IMR-90 (cell line): ENCODE results near the gene GALM. TPM values are rescaled to one million over a fixed set of nuclear protein-coding genes. Genes with fewer than 3 reads are reported as not detected.

ENCODE experiments used
- ATAC-seq: fragments of 200-7000 bp; cut with Tn5 transposase; 2 replicates; pipeline ENCODE4 v1.9.1; 2020; ENCODE audit warnings: low read depth, mild to moderate bottlenecking, moderate library complexity
- BruUV-seq: library from RNA; stranded (reverse); fragments of 400-500 nt; replicated peaks from 2 replicates; lab custom pipeline; 2021; lab: Mats Ljungman, UMichigan
- CTCF ChIA-PET: fragments of 300-600 bp; formaldehyde crosslinking; extraction: SDS; loops from one replicate; lab custom pipeline; 2021; ENCODE audit warnings: antibody characterized with exemption; lab: Yijun Ruan, JAX
- POLR2A ChIA-PET: fragments of 300-600 bp; sonication (Branson Sonifier 250); formaldehyde crosslinking; loops from one replicate; lab custom pipeline; 2022; ENCODE audit warnings: antibody characterized with exemption; ENCODE audit not compliant: unreplicated experiment; lab: Charles Lee
- DNase-seq: peaks from one replicate; pipeline ENCODE4 v3.0.0; 2013
- H2AFZ ChIP-seq: replicated peaks from 2 replicates; pipeline ENCODE3; 2013; ENCODE audit warnings: low read length, mild to moderate bottlenecking; ENCODE audit not compliant: poor library complexity
- H2AK5ac ChIP-seq: 2 replicates; pipeline ENCODE4 v1.6.1; 2013; ENCODE audit warnings: low read depth, low read length, inconsistent platforms
- H2AK9ac ChIP-seq: replicated peaks from 2 replicates; pipeline ENCODE3; 2013; ENCODE audit warnings: mild to moderate bottlenecking, low read depth, low read length, moderate library complexity; ENCODE audit not compliant: poor library complexity
- H2BK120ac ChIP-seq: 2 replicates; pipeline ENCODE4 v1.6.1; 2013; ENCODE audit warnings: low read depth, low read length, inconsistent platforms
- H2BK15ac ChIP-seq: 3 replicates; pipeline ENCODE4 v1.6.1; 2013; ENCODE audit warnings: low read depth, low read length, inconsistent platforms
- H2BK20ac ChIP-seq: 2 replicates; pipeline ENCODE4 v1.6.1; 2013; ENCODE audit warnings: low read depth, mild to moderate bottlenecking, inconsistent platforms, low read length, moderate library complexity
- H2BK5ac ChIP-seq: 2 replicates; pipeline ENCODE4 v1.6.1; 2013; ENCODE audit warnings: mild to moderate bottlenecking, low read depth, low read length, inconsistent platforms; ENCODE audit not compliant: poor library complexity, severe bottlenecking
- H3K14ac ChIP-seq: replicated peaks from 2 replicates; pipeline ENCODE4 v1.6.1; 2013; ENCODE audit warnings: low read depth, low read length, inconsistent platforms
- H3K18ac ChIP-seq: 2 replicates; pipeline ENCODE4 v1.6.1; 2013; ENCODE audit warnings: low read depth, low read length, control low read depth
- H3K23ac ChIP-seq: 2 replicates; pipeline ENCODE4 v1.6.1; 2013; ENCODE audit warnings: low read depth, low read length, inconsistent platforms
- H3K27ac ChIP-seq: 2 replicates; pipeline ENCODE4 v1.5.1; 2013; ENCODE audit warnings: mild to moderate bottlenecking, control low read depth, low read length; ENCODE audit not compliant: insufficient read depth
- H3K27me3 ChIP-seq: 2 replicates; pipeline ENCODE4 v1.6.1; 2013; ENCODE audit warnings: low read length; ENCODE audit not compliant: control insufficient read depth, insufficient read depth
- H3K36me3 ChIP-seq: 2 replicates; pipeline ENCODE4 v1.6.1; 2013; ENCODE audit warnings: low read length, mixed read lengths; ENCODE audit not compliant: control insufficient read depth, insufficient read depth
- H3K4ac ChIP-seq: 2 replicates; pipeline ENCODE4 v1.6.1; 2013; ENCODE audit warnings: low read depth, low read length, inconsistent platforms
- H3K4me1 ChIP-seq: 2 replicates; pipeline ENCODE4 v1.6.1; 2013; ENCODE audit warnings: low read length, mixed read lengths; ENCODE audit not compliant: control insufficient read depth, insufficient read depth
- H3K4me2 ChIP-seq: 2 replicates; pipeline ENCODE4 v1.6.1; 2013; ENCODE audit warnings: low read depth, mild to moderate bottlenecking, control low read depth, low read length, moderate library complexity
- H3K4me3 ChIP-seq: 2 replicates; pipeline ENCODE4 v1.5.1; 2013; ENCODE audit warnings: low read depth, mild to moderate bottlenecking, control low read depth, low read length, moderate library complexity; ENCODE audit not compliant: insufficient read depth
- H3K56ac ChIP-seq: 2 replicates; pipeline ENCODE4 v1.6.1; 2013; ENCODE audit warnings: low read length, inconsistent platforms; ENCODE audit not compliant: insufficient read depth; ENCODE audit errors: extremely low read depth
- H3K79me1 ChIP-seq, 2 experiments: 2 replicates each; pipeline ENCODE4 v1.6.1; 2013; ENCODE audit warnings: low read length in 2 of 2, inconsistent platforms in 1 of 2, low read depth in 1 of 2
- H3K9ac ChIP-seq: 2 replicates; pipeline ENCODE4 v1.6.1; 2013; ENCODE audit warnings: low read depth, low read length, control low read depth
- H3K9me1 ChIP-seq: 2 replicates; pipeline ENCODE4 v1.6.1; 2013; ENCODE audit warnings: low read length, inconsistent platforms; ENCODE audit not compliant: insufficient read depth
- H3K9me3 ChIP-seq: 2 replicates; pipeline ENCODE4 v1.6.1; 2013; ENCODE audit warnings: low read length; ENCODE audit not compliant: control insufficient read depth, insufficient read depth
- H4K20me1 ChIP-seq: 2 replicates; pipeline ENCODE4 v1.6.1; 2013; ENCODE audit warnings: low read length, inconsistent platforms; ENCODE audit not compliant: insufficient read depth
- H4K5ac ChIP-seq: 2 replicates; pipeline ENCODE4 v1.6.1; 2013; ENCODE audit warnings: mild to moderate bottlenecking, low read depth, low read length, control low read depth
- H4K8ac ChIP-seq, 2 experiments: 2 replicates each; pipeline ENCODE4 v1.6.1; 2013; ENCODE audit warnings: low read depth in 2 of 2, low read length in 2 of 2, control low read depth in 1 of 2, inconsistent platforms in 1 of 2
- H4K91ac ChIP-seq: 2 replicates; pipeline ENCODE4 v1.6.1; 2013; ENCODE audit warnings: low read depth, low read length, inconsistent platforms; ENCODE audit not compliant: insufficient read depth
- BHLHE40 ChIP-seq: fragments of 150-350 bp; IDR thresholded peaks from 2 replicates; pipeline ENCODE4 v1.6.1; 2016; ENCODE audit warnings: mild to moderate bottlenecking, low read depth, low read length
- CEBPB ChIP-seq: IDR thresholded peaks from 2 replicates; pipeline ENCODE4 v1.6.1; 2012; ENCODE audit warnings: low read depth, low read length, improper control_type of control experiment
- CHD1 ChIP-seq: IDR thresholded peaks from 2 replicates; pipeline ENCODE4 v1.6.1; 2012; ENCODE audit warnings: low read depth, low read length, improper control_type of control experiment
- MAFK ChIP-seq: IDR thresholded peaks from 2 replicates; pipeline ENCODE4 v1.6.1; 2012; ENCODE audit warnings: low read depth, low read length, improper control_type of control experiment
- MAZ ChIP-seq: IDR thresholded peaks from 2 replicates; pipeline ENCODE4 v1.6.1; 2012; ENCODE audit warnings: low read depth, mild to moderate bottlenecking, low read length, improper control_type of control experiment, moderate library complexity, borderline replicate concordance
- MXI1 ChIP-seq: IDR thresholded peaks from 2 replicates; pipeline ENCODE4 v1.6.1; 2012; ENCODE audit warnings: low read depth, mild to moderate bottlenecking, low read length, moderate library complexity, borderline replicate concordance
- NFE2L2 ChIP-seq: fragments of 150-350 bp; IDR thresholded peaks from 2 replicates; pipeline ENCODE4 v1.6.1; 2016; ENCODE audit warnings: low read depth, mild to moderate bottlenecking, low read length
- RAD21 ChIP-seq: IDR thresholded peaks from 2 replicates; pipeline ENCODE4 v1.6.1; 2012; ENCODE audit warnings: low read length, improper control_type of control experiment
- RCOR1 ChIP-seq: IDR thresholded peaks from 2 replicates; pipeline ENCODE4 v1.6.1; 2012; ENCODE audit warnings: mild to moderate bottlenecking, low read length, improper control_type of control experiment; ENCODE audit not compliant: insufficient replicate concordance
- RFX5 ChIP-seq: IDR thresholded peaks from 2 replicates; pipeline ENCODE4 v1.8.0; 2012; ENCODE audit warnings: low read depth, mild to moderate bottlenecking, low read length, moderate library complexity
- SMC3 ChIP-seq: fragments of 150-350 bp; IDR thresholded peaks from 2 replicates; pipeline ENCODE4 v1.6.1; 2016; ENCODE audit warnings: low read depth, mild to moderate bottlenecking, antibody characterized with exemption, low read length, moderate library complexity
- WGBS, 2 experiments: methylation state at CpG; one replicate each; pipeline versions ENCODE4 v1.1.5 to v1.1.7; 2013; ENCODE audit warnings: missing lambda C conversion rate in 2 of 2; ENCODE audit not compliant: insufficient read length in 1 of 2; ENCODE audit errors: extremely low coverage in 2 of 2; 5-methylcytosine and 5-hydroxymethylcytosine counted together
- dilution Hi-C: fragments of 300-500 bp; cut with HindIII; formaldehyde crosslinking; loops from one replicate; pipeline ENCODE4 v1.14.3; 2018; ENCODE audit warnings: low sequenced_read_pairs; ENCODE audit not compliant: unreplicated experiment
- in situ Hi-C: fragments of 300-500 bp; cut with MboI; formaldehyde crosslinking; loops from 3 replicates; pipeline ENCODE4 v1.14.3; 2019; ENCODE audit warnings: low sequenced_read_pairs, inconsistent platforms, mixed read lengths
- intact Hi-C: fragments of 100-400 bp; cut with micrococcal nuclease; formaldehyde crosslinking; loops from 2 replicates; pipeline ENCODE4 v1.10.0; 2022
- polyA plus RNA-seq, 3 experiments: library from polyadenylated mRNA; depleted of rRNA; stranded (reverse); fragments of >200 nt; gene quantifications; 2 replicates each; pipeline ENCODE4 v1.2.3, GENCODE V29; 2012; ENCODE audit warnings: low replicate concordance in 1 of 3
- total RNA-seq: library from RNA; depleted of rRNA; stranded (reverse); fragments of >200 nt; gene quantifications from 2 replicates; pipeline ENCODE4 v1.2.3, GENCODE V29; 2012
- TF ChIP-seq, protein P1 (sequence below): conservative IDR thresholded peaks from 2 replicates; pipeline ENCODE4 v1.5.1; 2012; ENCODE audit warnings: mild to moderate bottlenecking, low read depth, low read length, improper control_type of control experiment
- TF ChIP-seq, protein P2 (sequence below): fragments of 150-350 bp; IDR thresholded peaks from 2 replicates; pipeline ENCODE4 v1.6.1; 2016; ENCODE audit warnings: low read depth, mild to moderate bottlenecking, low read length, moderate library complexity, borderline replicate concordance

GALM gene
- total and polyA plus RNA-seq, 2 of the 4 experiments (the other 2 are of a cell fraction), result 12.1 to 24.2 TPM

DNA sequence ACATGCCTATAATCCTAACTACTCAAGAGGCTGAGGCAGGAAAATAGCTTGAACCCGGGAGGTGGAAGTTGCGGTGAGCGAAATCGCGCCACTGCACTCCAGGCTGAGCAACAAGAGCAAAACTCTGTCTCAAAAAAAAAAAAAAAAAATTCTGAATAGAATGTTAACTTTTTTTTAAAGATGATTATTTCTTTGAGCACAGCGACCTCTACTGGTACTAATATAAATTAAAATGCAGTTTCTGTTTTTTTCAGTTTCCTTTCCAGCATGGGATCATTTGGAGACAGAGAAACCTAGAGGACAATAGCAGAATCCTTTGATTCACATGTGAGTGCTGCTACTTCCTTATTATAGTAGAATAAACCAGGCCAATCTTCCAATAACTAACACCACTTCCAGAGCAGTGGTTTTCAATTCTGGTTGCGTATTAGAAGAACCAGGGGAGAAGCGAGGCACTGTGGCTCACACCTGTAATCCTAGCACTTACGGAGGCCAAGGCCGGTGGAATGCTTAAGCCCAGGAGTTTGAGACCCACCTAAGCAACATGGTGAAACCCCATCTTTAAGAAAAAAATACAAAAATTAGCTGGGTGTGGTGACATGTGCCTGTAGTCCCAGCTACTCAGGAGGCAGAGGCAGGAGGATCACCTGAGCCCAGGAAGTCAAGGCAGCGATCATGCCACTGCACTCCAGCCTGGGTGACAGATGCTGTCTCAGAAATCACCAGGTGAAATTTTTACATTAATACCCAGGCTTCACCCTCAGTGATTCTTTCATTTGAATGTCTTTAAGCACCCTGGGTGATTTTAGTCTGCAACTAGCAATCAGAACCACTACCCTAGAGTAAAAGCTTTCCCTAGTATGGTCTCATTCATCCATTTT lies 75.2 kb downstream of the GALM start:
- dilution Hi-C loops, result loop anchor here (25.0 kb wide), 1 partner anchor 179 kb away; no protein-coding TSS in a partner anchor
- intact Hi-C loops, result loop anchor here (1.0 to 5.0 kb wide), 3 partner anchors 159 to 426 kb away; no protein-coding TSS in a partner anchor
- Histone ChIP-seq H3K4ac (no peak overlapping the region), H3K18ac (no peak overlapping the region), H3K4me1 (no peaks in the 10 kb centered on the region; the same call in 1 of the 2 replicates), H3K4me3 (no peak overlapping the region), H3K79me1 (peaks cover 18 to 39% of the 10 kb centered on the region in 2 experiments; a peak in 3 of 4 replicates), H3K27me3 (no peaks in the 10 kb centered on the region), H2AK9ac (no peak overlapping the region), H3K14ac (no peak overlapping the region), H3K36me3 (peaks cover 33% of the 10 kb centered on the region), H3K4me2 (no peak overlapping the region), H2BK20ac (no peak overlapping the region), H4K5ac (no peak overlapping the region), H3K9me1 (peaks cover 3% of the 10 kb centered on the region; the same call in 1 of the 2 replicates), H3K56ac (no peak overlapping the region), H2AK5ac (no peak overlapping the region), H3K9me3 (no peaks in the 10 kb centered on the region), H3K9ac (no peak overlapping the region), H2BK120ac (no peak overlapping the region), H3K23ac (no peak overlapping the region), H2BK5ac (no peak overlapping the region), H2BK15ac (no peak overlapping the region), H4K91ac (no peak overlapping the region), H4K8ac (no peak overlapping the region), H4K20me1 (peaks cover 39% of the 10 kb centered on the region), H2AFZ (no peak overlapping the region), H3K27ac (no peak overlapping the region)
- TF ChIP-seq RCOR1 (no peak), SMC3 (peak; percentile 47), MAFK (no peak), BHLHE40 (no peak), CHD1 (no peak), MXI1 (no peak), CEBPB (no peak), NFE2L2 (no peak), MAZ (no peak), RAD21 (peak; percentile 49), RFX5 (no peak)
- TF ChIP-seq, protein P1, sequence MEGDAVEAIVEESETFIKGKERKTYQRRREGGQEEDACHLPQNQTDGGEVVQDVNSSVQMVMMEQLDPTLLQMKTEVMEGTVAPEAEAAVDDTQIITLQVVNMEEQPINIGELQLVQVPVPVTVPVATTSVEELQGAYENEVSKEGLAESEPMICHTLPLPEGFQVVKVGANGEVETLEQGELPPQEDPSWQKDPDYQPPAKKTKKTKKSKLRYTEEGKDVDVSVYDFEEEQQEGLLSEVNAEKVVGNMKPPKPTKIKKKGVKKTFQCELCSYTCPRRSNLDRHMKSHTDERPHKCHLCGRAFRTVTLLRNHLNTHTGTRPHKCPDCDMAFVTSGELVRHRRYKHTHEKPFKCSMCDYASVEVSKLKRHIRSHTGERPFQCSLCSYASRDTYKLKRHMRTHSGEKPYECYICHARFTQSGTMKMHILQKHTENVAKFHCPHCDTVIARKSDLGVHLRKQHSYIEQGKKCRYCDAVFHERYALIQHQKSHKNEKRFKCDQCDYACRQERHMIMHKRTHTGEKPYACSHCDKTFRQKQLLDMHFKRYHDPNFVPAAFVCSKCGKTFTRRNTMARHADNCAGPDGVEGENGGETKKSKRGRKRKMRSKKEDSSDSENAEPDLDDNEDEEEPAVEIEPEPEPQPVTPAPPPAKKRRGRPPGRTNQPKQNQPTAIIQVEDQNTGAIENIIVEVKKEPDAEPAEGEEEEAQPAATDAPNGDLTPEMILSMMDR, result peak; percentile 56
- TF ChIP-seq, protein P2, sequence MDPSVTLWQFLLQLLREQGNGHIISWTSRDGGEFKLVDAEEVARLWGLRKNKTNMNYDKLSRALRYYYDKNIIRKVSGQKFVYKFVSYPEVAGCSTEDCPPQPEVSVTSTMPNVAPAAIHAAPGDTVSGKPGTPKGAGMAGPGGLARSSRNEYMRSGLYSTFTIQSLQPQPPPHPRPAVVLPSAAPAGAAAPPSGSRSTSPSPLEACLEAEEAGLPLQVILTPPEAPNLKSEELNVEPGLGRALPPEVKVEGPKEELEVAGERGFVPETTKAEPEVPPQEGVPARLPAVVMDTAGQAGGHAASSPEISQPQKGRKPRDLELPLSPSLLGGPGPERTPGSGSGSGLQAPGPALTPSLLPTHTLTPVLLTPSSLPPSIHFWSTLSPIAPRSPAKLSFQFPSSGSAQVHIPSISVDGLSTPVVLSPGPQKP, result no peak
- in situ Hi-C loops, result no loop called here
- POLR2A ChIA-PET, result no interaction called here
- CTCF ChIA-PET, result interaction anchor here (0.6 to 0.7 kb wide), 2 partner anchors 205 to 225 kb away, joined by 4 to 5 read pairs; no protein-coding TSS in a partner anchor
- DNase-seq, result peak; percentile 53
- peak; percentile 55; the same call in 1 of the 2 replicates for ATAC-seq
- no TSS peak for BruUV-seq
- WGBS, 2 experiments, result 71% methylated on average over 1 of the region's 11 CpGs; no CpG with 5 or more reads in 1 of the 2 experiments
